ENCODE results near the gene CEBPG. TPM values are rescaled to one million over a fixed set of nuclear protein-coding genes. Genes with fewer than 3 reads are reported as not detected.

Gene CEBPG
- total and polyA plus RNA-seq, 4 donors, result 21.5 to 29.7 (median 24.7) TPM

GRCh38 chr19:33409906-33410685 is 36.6 kb downstream of the CEBPG start:
- H3K27me3 ChIP-seq (ENCODE audit: control insufficient read depth in 3 of 3, insufficient read depth in 3 of 3, low read length in 2 of 3), result no peaks in the 10 kb centered on the region
- H3K36me3 ChIP-seq (ENCODE audit: control insufficient read depth in 4 of 4, insufficient read depth in 4 of 4, low read length in 4 of 4), result peaks cover 0 to 19% (median 0%) of the 10 kb centered on the region in 4 donors
- no peak overlapping the region for H3K27ac ChIP-seq (ENCODE audit: low read depth in 1 of 2, low read length in 1 of 2)
- no peak overlapping the region for H3K9ac ChIP-seq (ENCODE audit: insufficient read depth in 1 of 2, low read length in 2 of 2)
- TF ChIP-seq CTCF (IDR thresholded peaks at IDR 0.05; ENCODE audit: control extremely low read depth, extremely low read depth), result no peak
- peaks cover 0 to 15% (median 0%) of the 10 kb centered on the region in 5 donors for H3K4me1 ChIP-seq (ENCODE audit: control insufficient read depth in 5 of 5, insufficient read depth in 5 of 5, low read length in 5 of 5)
- ATAC-seq (ENCODE audit: insufficient read depth, low FRiP score) (no peak), DNase-seq (no peak)
- H3K9me3 ChIP-seq (ENCODE audit: control insufficient read depth in 4 of 4, insufficient read depth in 3 of 4, low read length in 3 of 4), result no peaks in the 10 kb centered on the region
- 93 to 96% methylated on average over 27 of the region's 27 CpGs for WGBS, 2 donors
- H3K4me3 ChIP-seq, result no peak overlapping the region

DNA sequence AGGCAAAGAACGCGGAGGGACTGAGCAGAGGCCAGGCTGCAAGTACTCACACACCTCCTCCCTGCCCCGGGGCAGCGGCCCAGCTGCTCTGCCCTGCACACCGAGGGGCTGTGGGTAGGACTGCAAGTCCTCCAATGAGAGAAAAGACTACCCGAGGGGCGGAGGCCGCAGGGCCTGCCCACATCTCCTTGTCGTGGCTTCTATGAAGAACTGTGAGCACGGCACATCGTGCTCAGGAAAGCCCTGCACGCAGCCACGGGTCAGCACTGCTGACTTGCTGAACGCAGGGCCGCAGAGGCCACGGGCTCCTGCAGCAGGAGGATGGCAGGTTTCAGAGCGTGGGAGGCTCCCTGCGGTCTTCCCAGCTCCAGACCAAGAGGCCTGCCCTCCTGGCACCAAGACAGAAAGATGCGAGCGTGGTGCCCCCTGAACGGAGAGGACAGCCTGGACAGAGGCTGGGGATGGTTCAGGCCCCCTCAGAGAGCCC is 37.4 kb downstream of the CEBPG start:
- no peak for ATAC-seq (ENCODE audit: insufficient read depth, low FRiP score)
- WGBS, 2 donors, result 87 to 92% methylated on average over 20 to 21 of the region's 21 CpGs
- Histone ChIP-seq H3K27me3 (ENCODE audit: control insufficient read depth in 3 of 3, insufficient read depth in 3 of 3, low read length in 2 of 3) (no peaks in the 10 kb centered on the region), H3K9ac (ENCODE audit: insufficient read depth in 1 of 2, low read length in 2 of 2) (no peak overlapping the region), H3K9me3 (ENCODE audit: control insufficient read depth in 4 of 4, insufficient read depth in 3 of 4, low read length in 3 of 4) (no peaks in the 10 kb centered on the region), H3K36me3 (ENCODE audit: control insufficient read depth in 4 of 4, insufficient read depth in 4 of 4, low read length in 4 of 4) (peaks cover 0 to 16% (median 0%) of the 10 kb centered on the region in 4 donors), H3K27ac (ENCODE audit: low read depth in 1 of 2, low read length in 1 of 2) (no peak overlapping the region), H3K4me3 (no peak overlapping the region), H3K4me1 (ENCODE audit: control insufficient read depth in 5 of 5, insufficient read depth in 5 of 5, low read length in 5 of 5) (peaks cover 0 to 7% (median 0%) of the 10 kb centered on the region in 5 donors)
- DNase-seq, result no peak
- TF ChIP-seq CTCF (IDR thresholded peaks at IDR 0.05; ENCODE audit: control extremely low read depth, extremely low read depth), result no peak

DNA sequence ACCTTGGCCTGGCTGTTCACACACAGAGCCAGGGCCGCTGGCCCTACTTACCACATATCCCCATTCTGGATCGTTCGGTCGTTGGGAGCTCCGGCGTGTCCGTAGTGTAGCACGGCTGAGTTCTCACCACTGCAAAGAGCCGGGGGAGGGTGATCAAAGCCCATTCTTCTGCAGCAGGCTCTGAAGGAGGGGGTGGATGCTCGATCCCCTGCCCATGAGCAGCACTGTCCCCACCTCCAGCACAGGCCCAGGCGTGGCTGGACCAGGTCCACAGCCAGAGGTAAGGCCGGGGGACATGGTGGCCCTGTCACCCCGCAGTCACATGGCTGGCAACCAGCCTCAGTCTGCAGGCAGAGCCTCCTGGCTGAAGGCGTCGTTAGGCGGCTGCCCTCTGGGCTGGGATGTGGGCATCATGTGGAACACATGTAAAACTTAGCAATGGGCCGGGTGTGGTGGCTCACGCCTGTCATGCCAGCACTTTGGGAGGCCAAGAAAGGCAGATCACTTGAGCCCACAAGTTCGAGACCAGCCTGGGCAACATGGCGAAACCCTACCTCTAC is 38.2 kb downstream of the CEBPG start:
- Histone ChIP-seq H3K9ac (ENCODE audit: insufficient read depth in 1 of 2, low read length in 2 of 2) (no peak overlapping the region), H3K9me3 (ENCODE audit: control insufficient read depth in 4 of 4, insufficient read depth in 3 of 4, low read length in 3 of 4) (no peaks in the 10 kb centered on the region), H3K27ac (ENCODE audit: low read depth in 1 of 2, low read length in 1 of 2) (no peak overlapping the region), H3K36me3 (ENCODE audit: control insufficient read depth in 4 of 4, insufficient read depth in 4 of 4, low read length in 4 of 4) (peaks cover 0 to 16% (median 0%) of the 10 kb centered on the region in 4 donors), H3K4me3 (no peak overlapping the region), H3K27me3 (ENCODE audit: control insufficient read depth in 3 of 3, insufficient read depth in 3 of 3, low read length in 2 of 3) (no peaks in the 10 kb centered on the region), H3K4me1 (ENCODE audit: control insufficient read depth in 5 of 5, insufficient read depth in 5 of 5, low read length in 5 of 5) (peaks cover 0 to 2% (median 0%) of the 10 kb centered on the region in 5 donors)
- DNase-seq (no peak), ATAC-seq (ENCODE audit: insufficient read depth, low FRiP score) (no peak)
- 93 to 97% methylated on average over 20 of the region's 20 CpGs for WGBS, 2 donors
- TF ChIP-seq CTCF (IDR thresholded peaks at IDR 0.05; ENCODE audit: control extremely low read depth, extremely low read depth), result no peak
